ENCODE data around the gene SNX22. TPM values are rescaled to one million over a fixed set of nuclear protein-coding genes. Genes with fewer than 3 reads are reported as not detected.
A peak's percentile ranks its signal among the peaks of the same experiment; 100 is the strongest.

SNX22 gene
- total and polyA plus RNA-seq, 9 of the 15 experiments (the other 6 are each of a cell fraction or from before 2014, with no cell fraction given), result 0.91 to 3.0 (median 2.0) TPM

GRCh38 chr15:64153480-64154367, 2.2 kb downstream of the SNX22 start (continued):
- TF ChIP-seq ZBTB11 (CRISPR knock-in tag; IDR thresholded peaks at IDR 0.05), result no peak
- TF ChIP-seq ZBTB17 (CRISPR knock-in tag; IDR thresholded peaks at IDR 0.05), result 0 out of 2 replicates have a peak, but pooled peaks have one; percentile 27
- TF ChIP-seq SUPT5H (IDR thresholded peaks at IDR 0.05), result peak; percentile 75
- no peak for TF ChIP-seq FOSL1 (tag; conservative IDR thresholded peaks at IDR 0.05)
- TF ChIP-seq FOXA1 (IDR thresholded peaks at IDR 0.05; ENCODE audit: borderline replicate concordance), result no peak
- TF ChIP-seq TCF7L2 (IDR thresholded peaks at IDR 0.05; ENCODE audit: low read depth, low read length), result no peak
- TF ChIP-seq ZNF592 (IDR thresholded peaks at IDR 0.05), result 0 out of 2 replicates have a peak, but pooled peaks have one; percentile 24
- no peak for TF ChIP-seq ZNF316 (IDR thresholded peaks at IDR 0.05)
- no peak for TF ChIP-seq DNMT1 (IDR thresholded peaks at IDR 0.05)
- TF ChIP-seq TRIM24 (IDR thresholded peaks at IDR 0.05), result no peak
- no peak for TF ChIP-seq BACH1 (tag; IDR thresholded peaks at IDR 0.05)
- no peak for TF ChIP-seq NFYB (IDR thresholded peaks at IDR 0.05; ENCODE audit: extremely low read depth, insufficient read length)
- TF ChIP-seq FOXM1 (IDR thresholded peaks at IDR 0.05; ENCODE audit: low read depth), result no peak
- TF ChIP-seq FOXM1 (CRISPR knock-in tag; IDR thresholded peaks at IDR 0.05; ENCODE audit: low read depth), result no peak
- TF ChIP-seq ZNF212 (CRISPR knock-in tag; IDR thresholded peaks at IDR 0.05), result no peak
- TF ChIP-seq MLLT1 (IDR thresholded peaks at IDR 0.05), result no peak
- no peak for TF ChIP-seq ZNF584 (CRISPR knock-in tag; IDR thresholded peaks at IDR 0.05; ENCODE audit: low read depth)
- no peak for TF ChIP-seq BRD9 (IDR thresholded peaks at IDR 0.05; ENCODE audit: low read depth, partially characterized antibody)
- no peak for TF ChIP-seq HNRNPK (IDR thresholded peaks at IDR 0.05; ENCODE audit: low read depth, low read length, poor library complexity, severe bottlenecking)

All from K562 (cell line).